Epithelial cell of proximal tubule (primary cell): ENCODE data around the gene SAP25. TPM values are rescaled to one million over a fixed set of nuclear protein-coding genes. Genes with fewer than 3 reads are reported as not detected.
"Not testable (repeated sequence)": the region's sequence is repeated elsewhere in the genome, so short reads cannot be mapped to it uniquely, and the experiment has no call there.

Experiments used
- DNase-seq: peaks from one replicate; pipeline ENCODE4 v3.0.0-alpha.2; 2011; ENCODE audit warnings: low read depth
- H3K4me3 ChIP-seq: 2 replicates; pipeline ENCODE4 v1.5.1; 2011; ENCODE audit warnings: low read depth, mild to moderate bottlenecking, low read length
- total RNA-seq: library from RNA; depleted of rRNA; stranded (reverse); fragments of >200 nt; gene quantifications from 2 replicates; pipeline ENCODE4 v1.2.3, GENCODE V29; 2015
- TF ChIP-seq, protein P1 (sequence below): conservative IDR thresholded peaks from 2 replicates; pipeline ENCODE4 v1.5.1; 2012; ENCODE audit warnings: low read depth, mild to moderate bottlenecking, low read length

SAP25 gene
- total RNA-seq, 1 donor from 2014 or later, result 1.7 TPM

DNA sequence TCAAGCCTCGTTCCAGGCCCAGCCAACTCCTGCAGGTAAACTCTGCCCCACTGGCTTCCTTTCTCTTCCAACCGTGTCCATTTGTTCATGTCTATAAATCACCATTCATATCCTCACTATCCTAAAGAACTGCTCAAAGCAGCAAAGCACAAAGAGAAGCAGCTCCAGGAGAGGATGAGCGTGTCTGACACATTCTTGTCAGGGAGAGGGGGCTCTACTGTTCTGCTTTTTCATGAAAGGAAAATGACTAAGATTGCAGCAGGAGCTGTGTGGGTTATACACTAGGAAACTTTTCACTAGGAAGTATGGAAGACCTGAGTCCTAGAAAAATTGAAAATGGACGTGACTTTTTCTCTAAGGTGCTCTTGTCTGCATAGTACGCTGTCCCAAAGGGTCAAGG is 18.0 kb downstream of the SAP25 start:
- no peak for DNase-seq
- no peak overlapping the region for H3K4me3 ChIP-seq
- TF ChIP-seq, protein P1, sequence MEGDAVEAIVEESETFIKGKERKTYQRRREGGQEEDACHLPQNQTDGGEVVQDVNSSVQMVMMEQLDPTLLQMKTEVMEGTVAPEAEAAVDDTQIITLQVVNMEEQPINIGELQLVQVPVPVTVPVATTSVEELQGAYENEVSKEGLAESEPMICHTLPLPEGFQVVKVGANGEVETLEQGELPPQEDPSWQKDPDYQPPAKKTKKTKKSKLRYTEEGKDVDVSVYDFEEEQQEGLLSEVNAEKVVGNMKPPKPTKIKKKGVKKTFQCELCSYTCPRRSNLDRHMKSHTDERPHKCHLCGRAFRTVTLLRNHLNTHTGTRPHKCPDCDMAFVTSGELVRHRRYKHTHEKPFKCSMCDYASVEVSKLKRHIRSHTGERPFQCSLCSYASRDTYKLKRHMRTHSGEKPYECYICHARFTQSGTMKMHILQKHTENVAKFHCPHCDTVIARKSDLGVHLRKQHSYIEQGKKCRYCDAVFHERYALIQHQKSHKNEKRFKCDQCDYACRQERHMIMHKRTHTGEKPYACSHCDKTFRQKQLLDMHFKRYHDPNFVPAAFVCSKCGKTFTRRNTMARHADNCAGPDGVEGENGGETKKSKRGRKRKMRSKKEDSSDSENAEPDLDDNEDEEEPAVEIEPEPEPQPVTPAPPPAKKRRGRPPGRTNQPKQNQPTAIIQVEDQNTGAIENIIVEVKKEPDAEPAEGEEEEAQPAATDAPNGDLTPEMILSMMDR, result no peak

DNA sequence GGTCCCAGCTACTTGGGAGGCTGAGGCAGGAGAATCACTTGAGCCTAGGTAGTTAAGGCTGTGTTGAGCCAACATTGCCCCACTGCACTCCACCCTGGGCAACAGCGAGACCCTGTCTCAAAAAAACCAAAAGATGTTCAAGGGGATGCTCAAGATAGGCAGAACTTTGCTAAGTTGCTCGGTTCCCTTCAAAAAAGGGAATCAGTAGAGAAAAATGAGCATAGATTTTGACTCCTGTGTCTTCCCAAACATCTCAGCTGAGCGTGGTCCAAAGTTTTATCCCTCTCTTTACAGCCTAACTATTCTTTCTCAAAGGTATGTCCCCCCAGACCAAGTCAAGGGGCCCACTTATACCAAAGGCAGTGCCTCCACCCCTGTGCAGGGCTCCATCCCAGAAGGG is 20.7 kb downstream of the SAP25 start:
- TF ChIP-seq, protein P1, result no peak
- H3K4me3 ChIP-seq, result no peak overlapping the region
- no peak for DNase-seq

DNA sequence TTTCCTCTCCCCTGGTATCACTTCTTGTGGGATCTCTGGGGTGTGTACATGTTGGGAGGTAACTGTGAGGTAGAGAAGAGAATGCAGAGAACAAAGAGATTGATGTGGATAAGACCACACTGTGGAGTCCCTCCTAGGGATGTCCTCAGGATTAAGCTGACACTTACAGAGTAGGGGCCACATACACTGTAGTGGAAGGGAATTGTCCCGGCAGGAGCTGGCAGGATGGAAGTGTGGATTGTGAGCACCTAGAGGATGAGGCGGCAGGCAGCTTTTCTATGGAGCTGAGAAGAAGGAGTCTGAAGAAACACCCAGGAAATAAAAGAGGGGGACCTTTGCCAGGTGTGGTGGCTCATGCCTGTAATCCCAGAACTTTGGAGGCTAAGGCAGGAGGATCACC is 21.2 kb downstream of the SAP25 start:
- TF ChIP-seq, protein P1, result no peak
- H3K4me3 ChIP-seq, result no peak overlapping the region
- no peak for DNase-seq

DNA sequence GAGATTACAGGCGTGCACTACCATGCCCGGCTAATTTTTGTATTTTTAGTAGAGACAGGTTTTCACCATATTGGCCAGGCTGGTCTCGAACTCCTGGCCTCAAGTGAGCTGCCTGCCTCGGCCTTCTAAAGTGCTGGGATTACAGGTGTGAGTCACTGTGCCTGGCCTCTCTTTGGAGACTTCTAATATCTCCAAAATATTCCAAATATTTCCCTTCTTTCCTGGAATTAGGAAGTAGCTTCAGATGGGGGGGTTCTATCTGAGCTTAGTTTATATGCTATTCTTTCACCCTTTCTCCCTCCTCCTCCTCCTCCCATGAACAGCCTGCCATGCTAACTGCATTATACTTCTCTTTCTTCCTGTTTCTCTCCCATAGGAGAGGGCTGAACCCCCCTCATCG is 25.3 kb downstream of the SAP25 start:
- DNase-seq, H3K4me3 ChIP-seq: not testable (repeated sequence)

DNA sequence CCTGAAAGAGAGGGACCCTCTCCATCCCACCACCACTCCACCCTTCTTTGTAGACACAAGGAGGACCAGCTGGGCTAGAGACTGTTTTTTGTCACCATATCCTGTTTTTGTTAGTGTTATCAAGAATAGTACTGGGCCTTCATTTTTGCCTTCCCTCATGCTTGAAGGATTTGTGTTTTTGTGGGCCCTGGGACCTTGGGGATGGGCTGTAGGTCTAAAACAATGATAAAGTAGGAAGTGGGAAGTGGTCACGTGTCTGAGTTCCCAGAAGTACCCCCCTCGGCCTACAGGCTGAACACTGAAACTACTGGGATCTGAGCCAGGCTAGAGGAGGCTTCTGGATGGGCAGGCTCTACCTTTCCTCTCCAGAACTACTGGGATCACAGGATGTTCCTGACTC is 25.8 kb downstream of the SAP25 start:
- DNase-seq, result no peak
- TF ChIP-seq, protein P1, result no peak

DNA sequence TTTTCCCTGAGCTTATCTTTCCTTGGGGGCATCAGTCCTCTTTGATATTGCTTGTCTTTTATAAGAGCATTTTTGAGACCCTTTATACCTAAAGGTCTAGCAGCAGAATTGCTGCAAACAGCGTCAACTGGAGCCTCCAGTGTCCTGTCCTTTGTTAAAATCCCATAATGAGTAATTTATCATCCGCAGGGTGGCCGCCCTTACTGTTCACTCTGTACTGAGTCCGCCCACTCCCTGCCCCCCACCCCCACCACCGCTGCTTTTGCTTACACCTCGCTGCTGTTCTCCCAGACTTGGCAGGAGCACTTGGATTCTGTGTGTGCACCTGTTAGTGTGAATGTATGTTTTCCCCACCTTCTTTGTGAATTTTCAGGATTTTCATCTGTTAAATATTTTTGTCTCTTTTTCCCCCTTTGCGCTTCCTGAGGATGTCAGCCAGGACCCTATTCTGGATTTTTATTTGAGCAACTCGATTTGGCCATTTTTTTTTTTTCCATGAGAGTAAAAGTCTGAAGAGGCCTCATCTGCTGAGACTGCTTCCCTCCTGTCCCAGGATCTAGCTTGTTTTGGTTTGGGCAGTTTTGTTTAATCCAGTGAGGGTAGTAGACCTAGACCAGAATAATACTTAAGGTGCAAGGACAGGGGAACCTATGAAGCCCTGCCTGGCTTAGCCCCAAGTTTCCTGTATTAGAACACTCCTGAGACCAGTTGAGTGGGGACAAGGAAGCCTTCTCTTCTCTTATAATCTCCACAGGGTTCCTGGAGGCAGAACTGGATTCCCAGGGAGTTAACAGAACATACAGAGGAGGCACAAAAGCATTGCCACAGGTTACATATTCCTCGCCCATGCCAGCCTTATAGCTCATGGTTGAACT is 26.5 kb downstream of the SAP25 start:
- no peak overlapping the region for H3K4me3 ChIP-seq
- TF ChIP-seq, protein P1, result no peak
- no peak for DNase-seq

More for the DNA sequence above, 25.8 kb downstream of the SAP25 start:
- H3K4me3 ChIP-seq, result no peak overlapping the region

DNA sequence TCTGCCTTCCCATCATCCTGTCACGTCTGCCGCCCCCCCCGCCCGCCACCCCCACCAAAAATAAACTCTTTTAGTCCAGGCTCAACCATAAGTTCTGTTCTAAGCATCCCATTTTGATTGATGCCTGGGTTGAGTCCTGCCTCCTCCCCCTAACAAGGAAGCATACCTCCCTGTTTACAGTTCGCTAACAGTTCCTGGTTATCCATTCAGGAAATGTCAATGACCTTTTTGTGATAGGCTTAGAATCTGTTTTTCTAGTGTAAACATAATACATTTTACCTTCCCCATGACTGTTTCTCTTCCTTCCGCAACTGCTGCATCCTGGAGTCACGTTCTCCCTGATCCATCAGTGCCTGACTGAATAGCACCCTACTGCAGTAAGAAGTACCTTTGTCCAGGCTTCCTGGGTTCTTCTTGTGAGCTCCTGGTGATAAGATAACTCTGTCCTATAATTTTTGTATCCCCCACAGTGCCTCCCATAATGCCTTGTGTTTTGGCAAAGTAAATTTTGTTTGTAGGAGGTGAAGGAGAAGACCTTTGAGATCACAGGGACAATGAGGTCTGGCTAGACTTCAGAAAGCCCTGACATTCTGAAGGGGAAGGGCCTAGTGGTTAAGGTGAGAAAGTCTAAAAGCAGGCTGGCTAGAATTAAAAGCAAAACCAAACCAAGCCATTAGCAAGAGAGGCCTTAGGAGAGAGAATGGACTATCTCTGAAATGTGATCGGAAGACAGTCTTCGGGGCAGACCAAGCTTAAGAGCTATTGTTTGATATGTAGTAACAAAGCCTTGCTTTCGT is 27.4 kb downstream of the SAP25 start:
- H3K4me3 ChIP-seq, result no peak overlapping the region
- TF ChIP-seq, protein P1, result no peak
- DNase-seq, result no peak
